Tibial artery (tissue), 4 donors: Measurements from ENCODE around the gene ISL2.

Experiments used
- DNase-seq, 2 donors: peaks; one replicate each; pipeline ENCODE4 v3.0.0-alpha.2; 2019
- H3K27ac ChIP-seq, 2 donors: fragments of 200-600 bp; sonication (generic) in 1 of 2; 1 replicate in 1 of 2; 2 replicates in 1 of 2; pipeline ENCODE4 v1.5.1; 2018 to 2019; ENCODE audit warnings: mild to moderate bottlenecking in 1 of 2
- H3K27me3 ChIP-seq, 2 donors: fragments of 200-600 bp; sonication (generic) in 1 of 2; one replicate each; pipeline versions ENCODE4 v1.5.1 to v1.6.0; 2016 to 2019
- H3K36me3 ChIP-seq, 3 donors: fragments of 200-600 bp; sonication (generic) in 2 of 3; one replicate each; pipeline ENCODE4 v1.5.1; 2016 to 2019; ENCODE audit warnings: mild to moderate bottlenecking in 2 of 3
- H3K4me1 ChIP-seq, 4 donors: fragments of 200-600 bp; sonication (generic) in 2 of 4; 1 replicate in 3 of 4; 2 replicates in 1 of 4; pipeline ENCODE4 v1.5.1; 2016 to 2019
- H3K4me3 ChIP-seq, 2 donors: fragments of 200-600 bp; sonication (generic) in 1 of 2; 1 replicate in 1 of 2; 2 replicates in 1 of 2; pipeline ENCODE4 v1.5.1; 2018 to 2019; ENCODE audit warnings: mild to moderate bottlenecking in 2 of 2
- H3K9me3 ChIP-seq, 3 donors: fragments of 200-600 bp; sonication (generic) in 1 of 3; one replicate each; pipeline ENCODE4 v1.5.1; 2016 to 2019
- intact Hi-C: fragments of 100-400 bp; cut with DNase I; formaldehyde crosslinking; loops from one replicate; pipeline ENCODE4 v1.15.0; 2023; ENCODE audit warnings: low total_unique reads
- TF ChIP-seq, protein P1 (sequence below), 2 experiments: fragments of 200-600 bp in 1 of 2; fragments of 450-650 bp in 1 of 2; IDR thresholded peaks; one replicate each; pipeline ENCODE4 v1.5.1; 2017 to 2019; ENCODE audit warnings: antibody characterized with exemption in 2 of 2, mild to moderate bottlenecking in 1 of 2, moderate library complexity in 1 of 2

Gene ISL2

DNA sequence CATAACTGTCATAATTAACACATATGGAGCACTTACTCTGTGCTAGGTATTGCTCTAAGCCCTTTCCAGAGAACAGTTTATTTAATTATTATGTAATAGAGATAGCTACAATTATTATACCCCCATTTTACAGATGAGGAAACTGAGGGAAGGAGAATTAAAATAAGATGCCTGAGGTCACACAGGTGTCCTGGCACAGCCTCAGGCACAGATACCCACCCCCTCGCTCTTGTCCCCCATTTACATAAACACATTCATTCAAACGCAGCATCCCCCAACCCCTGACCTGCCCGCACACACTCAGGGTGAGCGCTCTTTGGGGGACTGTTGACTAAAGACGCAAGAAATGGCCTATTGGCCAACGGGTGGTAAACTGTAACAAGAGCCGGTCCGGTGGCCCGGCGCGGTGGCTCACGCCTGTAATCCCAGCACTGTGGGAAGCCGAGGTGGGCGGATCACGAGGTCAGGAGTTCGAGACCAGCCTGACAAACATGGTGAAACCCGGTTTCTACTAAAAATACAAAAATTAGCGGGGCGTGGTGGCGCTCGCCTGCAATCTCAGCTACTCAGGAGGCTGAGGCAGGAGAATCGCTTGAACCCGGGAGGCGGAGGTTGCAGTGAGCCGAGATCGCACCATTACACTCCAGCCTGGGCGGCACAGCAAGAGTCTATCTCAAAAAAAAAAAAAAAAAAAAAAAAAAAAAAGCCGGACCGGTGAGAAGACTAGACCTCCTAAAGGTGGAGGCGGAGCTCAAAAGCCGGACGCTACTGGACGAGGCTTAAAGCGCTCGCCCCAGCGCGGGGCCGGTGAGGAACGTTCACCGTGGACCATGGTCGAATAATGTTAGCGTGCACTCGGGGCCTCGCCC lies 1.9 kb upstream of the ISL2 start:
- intact Hi-C loops = loop anchor here (5.0 kb wide), 1 partner anchor 142 kb away; no protein-coding TSS in a partner anchor
- Histone ChIP-seq H3K27ac (no peak overlapping the region), H3K27me3 (peaks cover 4 to 68% of the 10 kb centered on the region in 2 donors), H3K9me3 (no peaks in the 10 kb centered on the region), H3K4me1 (peaks cover 0 to 33% (median 19%) of the 10 kb centered on the region in 4 donors), H3K36me3 (no peaks in the 10 kb centered on the region), H3K4me3 (no peak overlapping the region)
- no peak for DNase-seq
- TF ChIP-seq, protein P1, sequence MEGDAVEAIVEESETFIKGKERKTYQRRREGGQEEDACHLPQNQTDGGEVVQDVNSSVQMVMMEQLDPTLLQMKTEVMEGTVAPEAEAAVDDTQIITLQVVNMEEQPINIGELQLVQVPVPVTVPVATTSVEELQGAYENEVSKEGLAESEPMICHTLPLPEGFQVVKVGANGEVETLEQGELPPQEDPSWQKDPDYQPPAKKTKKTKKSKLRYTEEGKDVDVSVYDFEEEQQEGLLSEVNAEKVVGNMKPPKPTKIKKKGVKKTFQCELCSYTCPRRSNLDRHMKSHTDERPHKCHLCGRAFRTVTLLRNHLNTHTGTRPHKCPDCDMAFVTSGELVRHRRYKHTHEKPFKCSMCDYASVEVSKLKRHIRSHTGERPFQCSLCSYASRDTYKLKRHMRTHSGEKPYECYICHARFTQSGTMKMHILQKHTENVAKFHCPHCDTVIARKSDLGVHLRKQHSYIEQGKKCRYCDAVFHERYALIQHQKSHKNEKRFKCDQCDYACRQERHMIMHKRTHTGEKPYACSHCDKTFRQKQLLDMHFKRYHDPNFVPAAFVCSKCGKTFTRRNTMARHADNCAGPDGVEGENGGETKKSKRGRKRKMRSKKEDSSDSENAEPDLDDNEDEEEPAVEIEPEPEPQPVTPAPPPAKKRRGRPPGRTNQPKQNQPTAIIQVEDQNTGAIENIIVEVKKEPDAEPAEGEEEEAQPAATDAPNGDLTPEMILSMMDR (IDR thresholded peaks at IDR 0.05) = no peak

DNA sequence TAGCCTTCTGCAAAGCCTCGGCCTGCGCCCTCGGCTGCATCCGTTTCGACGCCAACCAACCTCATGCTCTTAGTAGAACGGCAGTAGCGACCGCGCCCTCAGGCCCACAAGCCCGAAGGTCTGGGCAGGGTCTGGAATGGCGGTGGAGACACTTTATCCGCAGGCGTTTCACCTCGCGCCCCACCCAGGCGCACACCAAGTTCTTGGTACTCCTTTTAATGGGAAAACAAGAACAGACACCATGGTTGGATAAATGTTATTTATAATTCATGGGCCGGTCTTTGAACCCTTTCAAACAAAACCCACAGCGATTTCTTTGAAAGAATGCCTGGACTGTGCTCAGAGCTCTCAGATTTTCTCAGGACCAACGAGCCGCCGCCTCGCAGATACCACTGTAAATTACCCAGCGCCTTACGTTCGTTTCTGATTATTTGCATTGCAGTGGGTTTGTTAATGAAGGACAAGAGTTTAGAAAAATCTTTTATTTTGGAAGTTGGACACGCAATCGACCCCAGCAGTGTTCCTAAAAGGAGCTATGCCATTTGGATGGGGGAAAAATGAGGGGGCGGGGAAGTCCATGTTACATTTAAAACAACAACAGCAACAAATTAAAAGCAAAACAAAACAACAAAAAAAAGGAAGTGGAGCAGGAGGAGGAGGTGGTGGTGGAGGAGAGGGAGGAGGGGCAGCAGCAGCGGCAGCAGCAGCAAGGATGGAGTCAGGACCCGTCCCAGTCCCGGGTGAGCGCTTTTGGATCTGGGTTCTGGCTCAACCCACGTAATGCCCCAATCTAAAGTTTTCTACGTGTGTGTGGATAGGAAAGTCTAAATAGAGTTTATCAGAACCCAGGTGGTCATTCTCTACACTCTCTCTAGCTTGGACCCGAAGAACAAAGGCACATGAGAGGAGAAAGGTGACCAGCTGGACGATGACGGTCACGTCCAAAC lies 993 bp upstream of the ISL2 start:
- DNase-seq = no peak
- intact Hi-C loops = no loop called here
- TF ChIP-seq, protein P1 (IDR thresholded peaks at IDR 0.05) = no peak
- no peak overlapping the region for H3K27ac ChIP-seq
- H3K27me3 ChIP-seq = peaks cover 6 to 77% of the 10 kb centered on the region in 2 donors
- H3K36me3 ChIP-seq = no peaks in the 10 kb centered on the region
- H3K4me3 ChIP-seq = no peak overlapping the region
- no peaks in the 10 kb centered on the region for H3K9me3 ChIP-seq
- H3K4me1 ChIP-seq = peaks cover 2 to 42% (median 28%) of the 10 kb centered on the region in 4 donors

DNA sequence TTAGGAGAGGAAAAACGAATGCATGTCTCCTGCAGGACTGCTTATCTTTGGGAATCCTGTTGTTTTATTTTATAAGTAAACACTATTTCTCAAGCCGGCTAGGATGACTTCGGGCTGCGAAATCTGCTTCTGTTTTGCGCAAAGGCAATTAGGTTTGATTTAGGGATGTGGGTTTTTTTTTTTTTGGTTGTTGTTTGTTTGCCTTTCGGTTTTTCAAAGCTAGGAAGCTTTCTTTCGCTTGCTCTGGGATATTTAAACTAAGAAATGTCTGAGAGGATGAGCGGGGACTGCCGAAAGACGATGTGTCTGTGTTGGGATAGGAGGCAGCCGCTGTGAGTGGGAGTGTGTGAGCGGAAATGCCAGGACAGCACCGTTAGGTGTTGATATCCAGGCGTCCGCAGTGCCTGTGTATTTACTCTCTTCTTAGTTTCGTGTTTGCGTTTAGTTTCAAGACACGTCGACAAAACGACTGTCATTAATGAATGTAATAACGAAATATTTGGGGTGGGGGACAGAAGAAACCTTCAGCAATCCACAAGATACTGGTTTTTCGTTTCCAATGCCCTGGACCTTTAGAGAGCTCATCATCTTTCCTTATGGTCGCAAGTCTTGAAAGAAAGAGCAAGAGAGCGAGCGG lies 604 bp downstream of the ISL2 start:
- Histone ChIP-seq H3K27ac (no peak overlapping the region), H3K9me3 (no peaks in the 10 kb centered on the region), H3K36me3 (no peaks in the 10 kb centered on the region), H3K4me3 (no peak overlapping the region), H3K4me1 (peaks cover 3 to 58% (median 44%) of the 10 kb centered on the region in 4 donors), H3K27me3 (peaks cover 8 to 93% of the 10 kb centered on the region in 2 donors)
- TF ChIP-seq, protein P1 (IDR thresholded peaks at IDR 0.05) = no peak
- intact Hi-C loops = no loop called here
- DNase-seq = no peak

DNA sequence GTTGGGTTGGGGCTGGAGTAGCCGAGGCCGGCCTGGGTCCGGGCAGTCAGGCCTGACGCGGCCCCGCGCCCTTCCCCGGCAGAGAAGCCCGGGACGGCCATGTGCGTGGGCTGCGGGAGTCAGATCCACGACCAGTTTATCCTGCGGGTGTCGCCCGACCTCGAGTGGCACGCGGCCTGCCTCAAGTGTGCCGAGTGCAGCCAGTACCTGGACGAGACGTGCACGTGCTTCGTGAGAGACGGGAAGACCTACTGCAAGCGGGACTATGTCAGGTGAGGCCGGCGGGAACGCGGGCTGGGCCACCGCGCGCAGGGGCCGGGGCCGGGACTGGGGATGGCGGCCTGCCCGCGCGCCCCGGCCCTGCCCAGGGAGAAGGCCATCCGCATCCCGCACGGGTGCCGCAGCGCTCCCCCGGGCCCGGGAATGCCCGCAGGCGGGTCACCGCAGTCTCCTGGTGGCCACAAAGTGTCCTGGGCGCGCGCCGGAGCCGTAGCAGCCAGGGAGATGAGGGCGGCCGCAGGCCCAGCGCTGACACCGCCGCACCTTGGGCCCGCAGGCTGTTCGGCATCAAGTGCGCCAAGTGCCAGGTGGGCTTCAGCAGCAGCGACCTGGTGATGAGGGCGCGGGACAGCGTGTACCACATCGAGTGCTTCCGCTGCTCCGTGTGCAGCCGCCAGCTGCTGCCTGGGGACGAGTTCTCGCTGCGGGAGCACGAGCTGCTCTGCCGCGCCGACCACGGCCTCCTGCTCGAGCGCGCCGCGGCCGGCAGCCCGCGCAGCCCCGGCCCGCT lies 1.3 kb downstream of the ISL2 start:
- DNase-seq = no peak
- Histone ChIP-seq H3K27me3 (peaks cover 12 to 98% of the 10 kb centered on the region in 2 donors), H3K9me3 (no peaks in the 10 kb centered on the region), H3K4me1 (peaks cover 3 to 65% (median 51%) of the 10 kb centered on the region in 4 donors), H3K27ac (no peak overlapping the region), H3K4me3 (no peak overlapping the region), H3K36me3 (no peaks in the 10 kb centered on the region)
- intact Hi-C loops = no loop called here
- TF ChIP-seq, protein P1 (IDR thresholded peaks at IDR 0.05) = no peak
